GM18517 (cell line): Measurements from ENCODE around the gene USP21.
"Not testable (repeated sequence)": the region's sequence is repeated elsewhere in the genome, so short reads cannot be mapped to it uniquely, and the experiment has no call there.

ENCODE experiments used
- ATAC-seq: cut with Tn5 transposase; IDR thresholded peaks from one replicate; pipeline ENCODE4 v1.9.1; 2021; ENCODE audit warnings: mild to moderate bottlenecking, moderate library complexity; ENCODE audit not compliant: unreplicated experiment

Gene USP21, protein sequence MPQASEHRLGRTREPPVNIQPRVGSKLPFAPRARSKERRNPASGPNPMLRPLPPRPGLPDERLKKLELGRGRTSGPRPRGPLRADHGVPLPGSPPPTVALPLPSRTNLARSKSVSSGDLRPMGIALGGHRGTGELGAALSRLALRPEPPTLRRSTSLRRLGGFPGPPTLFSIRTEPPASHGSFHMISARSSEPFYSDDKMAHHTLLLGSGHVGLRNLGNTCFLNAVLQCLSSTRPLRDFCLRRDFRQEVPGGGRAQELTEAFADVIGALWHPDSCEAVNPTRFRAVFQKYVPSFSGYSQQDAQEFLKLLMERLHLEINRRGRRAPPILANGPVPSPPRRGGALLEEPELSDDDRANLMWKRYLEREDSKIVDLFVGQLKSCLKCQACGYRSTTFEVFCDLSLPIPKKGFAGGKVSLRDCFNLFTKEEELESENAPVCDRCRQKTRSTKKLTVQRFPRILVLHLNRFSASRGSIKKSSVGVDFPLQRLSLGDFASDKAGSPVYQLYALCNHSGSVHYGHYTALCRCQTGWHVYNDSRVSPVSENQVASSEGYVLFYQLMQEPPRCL

DNA sequence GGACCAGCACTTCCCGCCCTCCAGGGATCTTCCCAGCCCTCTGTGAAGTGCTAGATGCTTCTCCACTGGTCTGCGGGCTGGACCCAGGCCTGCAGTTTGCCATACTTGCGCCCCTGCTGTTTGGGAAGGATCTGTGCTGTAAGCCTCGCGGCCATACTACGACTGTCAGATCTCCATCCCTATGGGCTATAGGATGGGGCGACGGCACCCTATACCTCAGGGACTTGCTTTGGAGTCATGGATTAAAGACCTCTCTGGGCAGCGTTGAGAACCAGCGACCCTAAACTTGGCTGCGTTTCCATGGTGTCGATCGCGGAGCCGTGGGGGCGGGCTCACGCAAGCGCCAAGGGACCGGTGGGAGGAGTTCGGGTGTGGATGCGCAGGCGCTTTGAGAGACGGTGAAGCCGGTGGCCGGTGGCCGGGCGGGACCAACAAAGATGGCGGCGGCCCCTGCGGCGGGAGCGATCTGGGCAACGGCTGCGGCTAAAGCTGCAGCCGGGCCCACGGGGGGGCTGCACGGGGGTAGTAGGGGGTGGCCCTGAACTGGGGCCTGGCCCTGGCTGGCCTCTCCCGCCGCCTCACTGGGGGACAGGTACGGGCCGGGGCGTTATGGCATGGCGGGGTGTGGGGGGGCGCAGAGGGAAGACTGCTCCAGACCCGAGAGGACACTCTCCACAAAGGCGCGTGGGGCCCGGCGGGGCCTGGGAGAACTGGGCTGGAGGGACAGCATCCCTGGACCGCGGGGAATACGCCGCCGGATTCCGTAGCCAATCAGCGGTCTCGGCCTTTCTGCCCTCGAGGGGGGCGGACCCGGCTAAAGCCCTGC, at the start of gene USP21:
USP21 (plus strand) TSS at position 414 of the 826 bp plus-strand sequence. CDS start 1,141 bp downstream, outside the sequence.
- ATAC-seq, result peak; percentile 74

DNA sequence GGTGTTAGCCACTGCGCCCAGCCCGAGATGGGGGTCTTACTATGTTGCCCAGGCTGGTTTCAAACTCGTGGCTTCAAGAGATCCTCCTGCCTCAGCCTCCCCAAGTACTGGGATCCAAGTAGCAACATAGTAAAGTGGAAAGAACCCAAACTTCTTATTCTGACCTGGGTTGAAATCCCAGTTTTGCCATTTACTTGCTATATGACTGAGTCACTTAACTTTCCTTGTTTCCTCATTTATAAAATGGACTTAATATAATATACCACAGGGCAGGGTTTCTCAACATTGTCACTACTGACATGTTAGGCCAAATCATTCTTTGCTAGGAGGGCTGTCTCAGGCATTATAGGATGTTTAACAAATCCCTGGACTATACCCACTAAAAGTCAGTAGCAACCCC, 48.2 kb upstream of the USP21 start:
- no peak for ATAC-seq

DNA sequence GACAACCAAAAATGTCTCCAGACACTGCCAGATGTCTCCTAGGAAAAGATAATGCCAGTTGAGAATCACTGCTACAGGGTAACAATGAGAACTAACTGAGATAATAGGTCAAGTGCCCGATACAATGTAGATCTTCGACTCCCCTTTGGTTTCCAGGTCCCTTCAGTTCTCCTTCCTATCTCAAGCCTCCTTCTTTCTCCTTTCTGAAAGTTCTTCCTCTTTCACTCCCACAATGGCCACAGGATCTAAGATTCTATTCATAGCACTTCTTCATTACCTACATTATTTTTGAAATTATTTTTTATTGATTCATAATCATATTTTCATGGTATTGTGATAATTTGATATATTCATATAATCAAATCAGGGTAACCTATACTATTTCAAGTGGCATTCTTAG, 47.8 kb upstream of the USP21 start:
- ATAC-seq, result no peak

DNA sequence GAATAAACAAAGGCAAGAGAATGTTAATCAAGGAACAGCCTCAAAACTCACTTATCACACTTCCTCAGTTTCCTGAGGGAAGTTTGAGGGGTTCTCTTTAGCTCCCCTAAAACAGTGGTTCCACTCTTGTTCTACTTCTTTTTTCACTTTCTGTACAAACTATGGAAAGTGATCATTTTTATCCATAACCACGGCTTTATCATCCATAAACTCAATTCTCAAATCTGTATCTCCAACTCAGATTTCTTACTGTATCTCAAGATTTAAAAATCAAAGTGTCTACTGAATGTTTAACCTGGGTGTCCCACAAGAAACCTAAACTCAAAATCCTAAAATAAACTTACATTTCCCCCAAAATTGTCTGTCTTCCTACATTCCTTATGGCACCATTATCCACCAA, 45.4 kb upstream of the USP21 start:
- no peak for ATAC-seq

DNA sequence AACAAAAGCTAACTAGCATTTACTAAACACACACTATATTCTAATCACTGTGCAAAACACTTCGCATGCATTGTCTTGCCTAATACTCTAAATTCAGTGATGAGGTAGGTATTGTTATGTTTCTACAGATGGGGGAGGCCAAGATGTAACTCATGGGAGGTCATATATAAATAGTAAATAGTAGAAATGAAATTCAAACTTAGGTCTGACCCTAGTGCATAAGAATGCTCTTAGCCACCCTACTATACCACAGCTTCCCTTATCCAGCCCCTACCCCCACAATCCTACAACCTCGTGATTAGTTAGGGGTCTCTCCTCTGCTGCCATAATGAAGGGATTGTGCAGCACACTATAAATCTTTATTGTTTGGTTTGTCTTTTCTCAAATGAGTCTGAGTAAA, 44.7 kb upstream of the USP21 start:
- no peak for ATAC-seq

DNA sequence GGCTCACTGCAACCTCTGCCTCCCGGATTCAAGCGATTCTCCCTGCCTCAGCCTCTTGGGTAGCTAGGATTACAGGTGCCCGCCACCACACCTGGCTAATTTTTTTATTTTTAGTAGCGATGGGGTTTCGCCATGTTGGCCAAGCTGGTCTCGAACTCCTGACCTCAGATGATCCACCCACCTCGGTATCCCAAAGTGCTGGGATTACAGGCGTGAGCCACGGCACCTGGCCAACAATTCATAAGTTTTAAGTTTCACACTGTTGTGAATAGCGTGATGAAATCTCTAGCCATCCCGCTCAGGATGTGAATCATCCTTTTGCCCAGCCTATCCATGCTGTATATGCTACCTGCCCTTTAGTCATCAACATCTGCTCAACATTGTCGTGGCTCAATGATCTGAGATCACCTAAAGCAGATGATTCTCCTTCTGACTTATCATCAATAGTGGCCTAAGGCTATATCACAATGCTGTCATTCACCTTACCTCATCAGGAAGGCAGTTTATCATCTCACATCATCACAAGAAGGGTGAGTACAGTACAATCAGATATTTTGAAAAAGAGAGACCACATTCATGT, 44.1 kb upstream of the USP21 start:
- no peak for ATAC-seq

DNA sequence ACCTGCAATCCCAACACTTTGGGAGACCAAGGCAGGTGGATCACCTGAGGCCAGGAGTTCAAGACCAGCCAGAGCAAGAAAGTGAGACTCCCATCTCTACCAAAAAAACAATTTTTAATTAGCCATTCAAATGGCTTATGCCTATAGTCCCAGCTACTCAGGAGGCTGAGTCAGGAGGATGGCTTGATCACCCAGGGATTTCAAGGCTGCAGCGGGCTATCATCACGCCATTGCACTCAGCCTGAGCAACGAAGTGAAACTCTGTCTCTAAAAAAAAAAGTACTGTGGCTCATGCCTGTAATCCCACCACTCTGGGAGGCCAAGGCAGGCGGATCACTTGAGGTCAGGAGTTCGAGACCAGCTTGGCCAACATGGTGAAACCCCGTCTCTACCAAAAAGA, 43.3 kb upstream of the USP21 start:
- ATAC-seq, result not testable (repeated sequence)

DNA sequence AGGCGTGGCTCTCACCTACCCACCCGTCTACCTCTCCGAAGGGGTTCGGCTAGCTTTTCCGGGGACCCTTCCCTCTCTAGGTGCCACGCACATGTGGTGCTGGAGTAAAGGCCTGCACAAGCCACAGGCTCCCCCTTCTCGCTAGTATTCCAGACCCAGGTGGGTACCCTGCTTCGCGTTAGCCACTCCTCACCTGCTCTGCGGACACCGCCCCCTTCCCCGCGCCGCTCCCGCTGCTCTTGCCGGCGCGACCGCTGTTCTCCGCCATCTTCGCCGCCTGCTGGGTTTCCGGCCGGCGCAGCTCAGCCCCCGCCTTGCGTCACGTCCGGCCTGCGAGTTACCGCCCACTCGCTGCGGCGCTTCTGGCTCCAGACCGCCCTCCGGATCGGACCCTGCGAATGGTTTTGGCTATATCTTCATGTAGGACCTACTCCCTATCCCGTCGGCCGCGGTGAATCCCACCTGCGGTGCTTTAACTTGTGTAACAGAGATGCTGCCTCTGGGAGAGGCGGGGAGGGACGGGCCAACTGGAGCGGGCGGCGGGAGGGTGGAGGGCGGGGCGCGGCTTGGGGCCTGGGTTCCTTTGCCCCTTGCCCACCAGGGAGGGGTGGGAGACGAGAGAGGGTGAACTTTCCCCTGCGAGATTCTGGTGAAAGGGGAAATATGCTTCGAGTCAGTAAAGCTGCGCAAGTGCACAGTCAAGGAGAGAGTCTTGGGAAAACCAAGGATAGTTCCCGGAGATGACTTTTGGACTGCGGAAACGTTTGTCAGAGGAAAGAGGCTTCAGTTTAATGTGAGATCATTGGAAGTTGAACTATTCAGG, 41.3 kb upstream of the USP21 start, which contains the start of the genes NIT1 and PFDN2:
NIT1 (plus strand) TSS at position 347 of the 823 bp plus-strand sequence; CDS start at position 419, 72 bp downstream.
PFDN2 (minus strand) TSS at position 279 of the 823 bp plus-strand sequence; CDS start at position 268, 11 bp downstream.
- ATAC-seq, result peak; percentile 64

DNA sequence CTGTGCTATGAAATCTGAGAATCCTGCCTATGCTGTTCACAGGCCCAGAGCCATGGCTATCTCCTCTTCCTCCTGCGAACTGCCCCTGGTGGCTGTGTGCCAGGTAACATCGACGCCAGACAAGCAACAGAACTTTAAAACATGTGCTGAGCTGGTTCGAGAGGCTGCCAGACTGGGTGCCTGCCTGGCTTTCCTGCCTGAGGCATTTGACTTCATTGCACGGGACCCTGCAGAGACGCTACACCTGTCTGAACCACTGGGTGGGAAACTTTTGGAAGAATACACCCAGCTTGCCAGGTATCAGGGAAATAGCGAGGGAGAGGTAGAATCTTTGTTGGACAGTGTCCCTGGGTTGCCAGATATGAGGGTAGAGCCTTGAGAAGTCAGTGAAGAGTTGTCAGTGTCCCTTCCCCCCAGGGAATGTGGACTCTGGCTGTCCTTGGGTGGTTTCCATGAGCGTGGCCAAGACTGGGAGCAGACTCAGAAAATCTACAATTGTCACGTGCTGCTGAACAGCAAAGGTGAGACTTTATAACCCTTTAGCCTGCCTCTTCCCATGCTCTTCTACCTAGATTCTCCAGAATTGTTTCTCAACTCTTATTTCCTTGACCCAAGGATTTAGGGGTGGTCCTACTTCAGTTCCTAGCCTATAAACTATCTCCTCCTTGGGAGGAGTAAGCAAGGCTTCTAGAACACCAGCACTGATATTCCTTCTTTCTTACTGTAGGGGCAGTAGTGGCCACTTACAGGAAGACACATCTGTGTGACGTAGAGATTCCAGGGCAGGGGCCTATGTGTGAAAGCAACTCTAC, 40.0 kb upstream of the USP21 start:
- ATAC-seq, result peak; percentile 52

DNA sequence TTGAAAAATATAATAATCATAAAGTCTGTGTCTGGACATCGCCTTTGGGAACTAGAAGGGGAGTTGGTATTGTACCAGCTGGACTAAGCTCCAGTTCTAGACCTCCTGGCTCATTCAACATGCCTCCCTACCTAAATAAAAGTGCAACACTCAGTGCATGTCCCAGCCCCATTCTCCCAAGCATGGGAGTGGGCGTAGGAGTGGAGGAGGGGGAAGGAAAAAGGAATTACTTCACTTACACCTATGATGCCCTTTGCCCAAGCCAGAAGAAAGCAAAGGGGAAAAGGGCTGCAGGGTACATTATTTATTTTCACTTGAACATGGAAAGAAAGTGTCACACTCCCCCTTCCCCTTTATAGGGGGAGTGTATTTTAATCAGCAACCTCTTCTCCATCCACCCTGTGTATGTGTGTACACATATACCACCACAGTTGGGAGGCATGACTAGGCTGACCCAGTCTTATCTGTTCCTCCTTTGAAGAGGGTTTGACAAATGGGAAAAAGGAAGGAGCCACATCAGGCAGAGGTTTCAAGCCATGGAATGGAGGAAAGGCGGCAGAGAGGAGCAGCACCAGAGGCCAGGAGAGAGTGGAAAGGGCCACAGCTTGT, 38.2 kb upstream of the USP21 start:
- ATAC-seq, result no peak

DNA sequence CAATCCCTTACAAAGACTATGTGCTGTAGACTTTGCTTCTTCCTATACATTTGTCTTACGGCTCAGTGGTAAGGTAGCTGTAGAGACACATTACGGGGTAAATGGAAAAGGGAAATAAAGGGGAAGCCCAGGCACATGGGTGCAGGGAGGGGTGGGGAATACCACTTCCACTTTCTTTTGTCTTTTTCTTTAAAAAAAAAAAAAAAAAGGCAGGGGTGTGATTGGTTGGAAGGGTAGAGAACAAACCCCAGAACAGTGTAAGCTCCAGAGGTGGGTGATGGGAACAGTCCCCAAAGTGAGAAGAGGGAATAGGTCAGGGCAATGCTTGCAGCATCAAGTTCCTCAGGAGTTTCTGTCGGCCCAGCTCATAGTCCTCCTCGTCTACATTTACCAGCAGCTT, 37.5 kb upstream of the USP21 start:
- no peak for ATAC-seq

DNA sequence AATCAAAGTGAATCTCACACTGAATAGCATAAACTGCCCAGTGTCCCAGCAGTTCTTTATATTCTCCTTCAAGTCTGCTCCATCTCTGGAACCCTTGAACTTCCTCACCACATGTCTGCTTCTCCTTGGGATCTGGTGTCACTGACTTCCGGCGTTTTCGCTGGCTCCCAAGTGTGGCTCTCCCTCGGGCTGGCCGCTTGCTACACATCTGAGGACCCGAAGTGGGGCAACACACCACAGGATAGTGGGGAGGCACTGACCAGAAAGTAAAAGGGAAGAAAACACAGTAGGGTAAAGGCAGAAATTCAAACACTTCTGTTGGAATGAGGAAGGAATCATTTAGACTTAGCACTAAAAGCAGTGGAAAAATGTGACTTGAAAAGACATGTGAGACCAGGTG, 36.3 kb upstream of the USP21 start:
- ATAC-seq, result no peak

DNA sequence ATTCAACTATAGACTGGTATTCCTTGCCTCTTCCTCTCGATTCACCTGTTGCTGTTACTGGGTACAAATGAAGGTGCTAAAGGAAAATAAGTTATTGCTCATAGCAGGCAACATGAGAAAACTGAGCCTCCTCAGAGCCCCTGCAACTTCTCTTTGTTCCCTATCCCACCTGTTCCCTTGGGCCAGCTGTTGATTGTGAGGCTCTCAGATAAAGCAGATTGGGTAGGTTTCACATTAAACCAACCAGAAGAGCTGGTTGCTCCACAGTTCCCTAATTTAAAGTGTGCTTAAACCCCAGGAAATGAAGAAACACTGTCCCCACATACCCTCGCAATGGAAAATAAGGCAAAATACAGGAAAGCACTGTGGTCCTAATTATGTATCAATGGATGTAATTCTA, 31.7 kb upstream of the USP21 start:
- ATAC-seq, result no peak

DNA sequence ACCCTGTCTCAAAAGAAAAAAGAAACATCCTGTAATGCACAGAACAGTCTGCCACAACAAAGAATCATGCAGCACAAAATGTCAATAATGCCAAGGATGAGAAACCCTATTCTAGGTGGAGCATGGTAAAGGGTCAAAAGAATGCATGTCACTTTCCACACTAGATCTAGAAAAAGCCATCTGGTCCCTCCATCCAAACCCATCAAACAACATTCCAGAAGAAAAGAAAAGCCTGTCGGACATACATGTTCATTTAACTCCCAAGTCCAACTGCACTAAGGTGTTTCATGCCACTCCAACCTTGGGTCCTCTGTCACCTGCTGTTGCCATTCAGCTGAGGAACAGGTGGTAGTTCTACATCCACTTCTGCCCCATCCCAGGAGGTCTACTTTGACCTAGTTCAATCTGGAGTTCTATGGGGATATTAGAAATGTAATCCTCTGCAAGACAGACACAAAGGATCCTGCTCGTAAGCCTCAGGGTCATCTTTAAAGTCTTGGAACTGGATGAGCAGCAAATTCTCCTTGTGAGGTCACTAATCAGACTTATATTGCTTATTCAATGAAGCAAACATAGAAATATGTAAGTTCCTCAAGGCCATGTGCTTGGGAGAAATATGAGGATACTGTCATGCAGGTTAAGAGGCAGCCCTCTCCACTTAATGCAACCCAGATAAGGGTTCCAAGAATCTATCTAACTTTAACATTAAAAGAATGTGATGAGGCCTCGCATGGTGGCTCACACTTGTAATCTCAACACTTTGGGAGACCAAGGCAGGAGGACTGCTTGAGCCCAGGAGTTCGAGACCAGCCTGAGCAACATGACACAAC, 30.5 kb upstream of the USP21 start:
- no peak for ATAC-seq

DNA sequence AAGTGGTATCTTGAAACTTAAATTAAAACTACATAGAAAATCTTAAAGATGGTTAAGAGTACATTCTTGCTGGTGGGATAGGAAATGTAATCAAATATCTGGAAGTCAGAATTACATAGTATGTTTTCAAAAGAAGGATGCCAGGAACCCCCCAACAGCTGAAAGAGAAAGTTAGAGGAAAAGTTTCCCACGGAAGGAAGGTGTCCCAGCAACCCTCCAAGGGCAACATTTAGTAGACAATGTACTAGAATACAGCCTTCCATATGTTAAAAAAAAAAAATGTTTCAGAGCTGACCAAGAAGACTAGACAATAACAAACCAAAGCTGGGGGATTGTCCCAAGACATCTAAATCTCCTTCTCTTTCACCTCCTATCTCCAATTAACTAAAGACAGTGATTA, 29.0 kb upstream of the USP21 start:
- ATAC-seq, result no peak

DNA sequence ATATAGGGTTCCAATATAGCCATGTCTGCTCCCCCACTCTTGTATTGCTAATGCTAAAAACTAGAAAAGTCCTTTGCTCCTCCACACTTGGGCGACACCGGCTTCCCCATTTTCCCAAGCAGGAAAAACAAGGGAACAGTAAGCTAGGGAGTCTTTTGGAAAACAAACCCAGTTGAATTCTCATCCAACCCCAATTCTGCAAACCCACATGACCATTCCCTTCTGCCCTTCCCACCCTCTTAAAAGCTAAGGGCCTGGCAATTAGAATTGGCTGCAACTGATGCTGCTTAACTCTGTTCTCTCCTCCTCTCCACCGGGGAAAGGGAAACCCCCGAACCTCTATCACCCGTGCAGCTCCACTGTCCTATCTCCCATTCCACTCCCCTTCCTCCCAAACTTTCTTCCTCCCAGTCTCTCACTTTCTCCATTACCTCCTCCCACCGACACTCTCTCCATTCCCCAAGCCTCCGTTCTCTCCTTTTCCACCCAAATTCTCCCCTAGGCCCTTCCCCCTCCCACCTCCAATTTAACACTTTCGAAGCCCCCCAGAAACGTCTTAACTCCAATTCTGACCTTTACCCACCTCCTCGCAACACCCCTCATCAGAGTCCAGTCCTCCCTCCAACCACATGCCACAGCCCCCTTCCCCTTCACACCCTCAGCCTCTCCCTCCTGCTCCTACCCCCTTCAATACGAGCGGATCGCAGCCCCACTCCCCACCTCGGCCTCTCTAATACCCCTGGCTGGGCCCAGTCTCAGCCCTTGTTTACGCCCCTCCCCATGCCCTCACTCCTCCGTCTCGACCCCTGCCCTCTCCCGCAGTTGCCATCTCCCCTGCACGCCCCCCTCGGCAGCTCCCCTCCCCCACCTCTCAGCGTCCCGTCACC, 27.5 kb upstream of the USP21 start:
- no peak for ATAC-seq
